ENCODE data around the gene GDF15.

- TF ChIP-seq TP53 (CRISPR knock-in tag; IDR thresholded peaks at IDR 0.05) (no peak), CTCF (IDR thresholded peaks at IDR 0.05) (no peak), MYC (IDR thresholded peaks at IDR 0.05; ENCODE audit: borderline replicate concordance, low read length) (no peak), RCOR1 (IDR thresholded peaks at IDR 0.05; ENCODE audit: low read depth, low read length) (no peak)
Measured at GRCh38 chr19:18377026-18377425, 8.9 kb upstream of the GDF15 start.

Measured in A549 (cell line).